Ascending aorta (tissue), 2 donors: ENCODE results near the gene PDIA5. TPM values are rescaled to one million over a fixed set of nuclear protein-coding genes. Genes with fewer than 3 reads are reported as not detected.
A peak's percentile ranks its signal among the peaks of the same experiment; 100 is the strongest.

ENCODE experiments used
- DNase-seq, 2 donors: peaks; one replicate each; pipeline ENCODE4 v3.0.0-alpha.2; 2019; ENCODE audit warnings: low spot score in 2 of 2
- H3K27ac ChIP-seq, 2 donors: fragments of 200-600 bp; sonication (generic); one replicate each; pipeline ENCODE4 v1.5.1; 2016 to 2017; ENCODE audit warnings: mild to moderate bottlenecking in 1 of 2
- H3K27me3 ChIP-seq: fragments of 200-600 bp; sonication (generic); one replicate; pipeline ENCODE4 v1.5.1; 2017
- H3K36me3 ChIP-seq, 2 donors: fragments of 200-600 bp; sonication (generic); one replicate each; pipeline ENCODE4 v1.5.1; 2016
- H3K4me1 ChIP-seq, 2 donors: fragments of 200-600 bp; sonication (generic); one replicate each; pipeline ENCODE4 v1.5.1; 2016 to 2017; ENCODE audit warnings: mild to moderate bottlenecking in 1 of 2
- H3K4me3 ChIP-seq, 2 donors: fragments of 200-600 bp; sonication (generic); one replicate each; pipeline ENCODE4 v1.5.1; 2016 to 2017; ENCODE audit warnings: mild to moderate bottlenecking in 1 of 2
- H3K9me3 ChIP-seq, 2 donors: fragments of 200-600 bp; sonication (generic); one replicate each; pipeline ENCODE4 v1.5.1; 2016
- CTCF ChIP-seq, 3 experiments: fragments of 200-600 bp in 2 of 3; fragments of 450-650 bp in 1 of 3; sonication (generic) in 2 of 3; IDR thresholded peaks; one replicate each; pipeline ENCODE4 v1.5.1; 2016 to 2019; ENCODE audit warnings: antibody characterized with exemption in 3 of 3, mild to moderate bottlenecking in 1 of 3, moderate library complexity in 1 of 3
- intact Hi-C: fragments of 100-400 bp; cut with DNase I; formaldehyde crosslinking; loops from one replicate; pipeline ENCODE4 v1.15.1; 2023
- total RNA-seq: library from RNA; depleted of rRNA; stranded (reverse); fragments of >200 nt; gene quantifications from one replicate; pipeline ENCODE4 v1.1.0, GENCODE V29; 2016

The PDIA5 gene
- total RNA-seq, 1 donor from 2014 or later: 21.3 TPM

GRCh38 chr3:123027292-123028232, 39.3 kb upstream of the PDIA5 start, which contains the start of gene SEMA5B:
TSS of gene SEMA5B (minus strand) at chr3:123027763. CDS start at chr3:122961263, 66,500 bp downstream.
- peak within 1 kb of the TSS; percentile 64 to 65 for H3K4me3 ChIP-seq
- intact Hi-C loops: loop anchor here (1.0 to 10.0 kb wide), 4 partner anchors 50 to 230 kb away; partner anchors contain the start of gene SEC22A
- H3K36me3 ChIP-seq: no peaks in the 10 kb centered on the region
- no peaks in the 10 kb centered on the region for H3K27me3 ChIP-seq
- no peak within 1 kb of the TSS for H3K27ac ChIP-seq
- peaks cover 8 to 13% of the 10 kb centered on the region in 2 donors for H3K4me1 ChIP-seq
- DNase-seq: peak in 1 of 2 donors; percentile 66
- H3K9me3 ChIP-seq: no peaks in the 10 kb centered on the region
- TF ChIP-seq CTCF (IDR thresholded peaks at IDR 0.05): peak; percentile 22 to 55 (median 35)

- Histone ChIP-seq H3K4me3 (peak overlapping the region; percentile 64 to 65), H3K27me3 (no peaks in the 10 kb centered on the region), H3K4me1 (peaks cover 8 to 13% of the 10 kb centered on the region in 2 donors), H3K36me3 (no peaks in the 10 kb centered on the region), H3K9me3 (no peaks in the 10 kb centered on the region), H3K27ac (no peak overlapping the region)
- intact Hi-C loops: loop anchor here (1.0 to 10.0 kb wide), 4 partner anchors 51 to 229 kb away; partner anchors contain the start of gene SEC22A
- peak; percentile 43 to 75 (median 52) for TF ChIP-seq CTCF (IDR thresholded peaks at IDR 0.05)
- DNase-seq: peak in 1 of 2 donors; percentile 68
Observed at GRCh38 chr3:123028233-123028828, 38.5 kb upstream of the PDIA5 start.

- DNase-seq: no peak
- intact Hi-C loops: no loop called here
- Histone ChIP-seq H3K4me1 (peaks cover 8 to 13% of the 10 kb centered on the region in 2 donors), H3K4me3 (no peak overlapping the region), H3K36me3 (no peaks in the 10 kb centered on the region), H3K27me3 (no peaks in the 10 kb centered on the region), H3K9me3 (no peaks in the 10 kb centered on the region), H3K27ac (no peak overlapping the region)
- no peak for TF ChIP-seq CTCF (IDR thresholded peaks at IDR 0.05)
Observed at GRCh38 chr3:123031051-123031450, 35.8 kb upstream of the PDIA5 start.

GRCh38 chr3:123032057-123032456, 34.8 kb upstream of the PDIA5 start:
- no peaks in the 10 kb centered on the region for H3K9me3 ChIP-seq
- DNase-seq: no peak
- no peaks in the 10 kb centered on the region for H3K27me3 ChIP-seq
- no peak for TF ChIP-seq CTCF (IDR thresholded peaks at IDR 0.05)
- peaks cover 6 to 9% of the 10 kb centered on the region in 2 donors for H3K4me1 ChIP-seq
- no peak overlapping the region for H3K27ac ChIP-seq
- intact Hi-C loops: no loop called here
- no peak overlapping the region for H3K4me3 ChIP-seq
- no peaks in the 10 kb centered on the region for H3K36me3 ChIP-seq

GRCh38 chr3:123034120-123034519, 32.7 kb upstream of the PDIA5 start:
- Histone ChIP-seq H3K4me1 (peaks cover 0 to 15% of the 10 kb centered on the region in 2 donors), H3K36me3 (no peaks in the 10 kb centered on the region), H3K9me3 (no peaks in the 10 kb centered on the region), H3K4me3 (no peak overlapping the region), H3K27ac (no peak overlapping the region), H3K27me3 (no peaks in the 10 kb centered on the region)
- no peak for DNase-seq
- no peak for TF ChIP-seq CTCF (IDR thresholded peaks at IDR 0.05)
- intact Hi-C loops: no loop called here
